WI38 (cell line): ENCODE results near the gene PDCD11.

Source experiments
- H3K4me3 ChIP-seq: 2 replicates; pipeline ENCODE4 v1.5.1; 2011; ENCODE audit warnings: low read depth, mild to moderate bottlenecking, control low read depth, low read length
- CTCF ChIP-seq: IDR thresholded peaks from 2 replicates; pipeline ENCODE4 v1.5.1; 2012; ENCODE audit warnings: low read depth, mild to moderate bottlenecking, control low read depth, low read length

Gene PDCD11

GRCh38 chr10:103445767-103446567, 49.5 kb downstream of the PDCD11 start:
- TF ChIP-seq CTCF: no peak
- H3K4me3 ChIP-seq: no peak overlapping the region

- H3K4me3 ChIP-seq: no peak overlapping the region
- no peak for TF ChIP-seq CTCF
Observed at GRCh38 chr10:103447187-103447586, 50.8 kb downstream of the PDCD11 start.

- TF ChIP-seq CTCF: no peak
- no peak overlapping the region for H3K4me3 ChIP-seq
Observed at GRCh38 chr10:103448746-103449145, 52.3 kb downstream of the PDCD11 start.

- no peak overlapping the region for H3K4me3 ChIP-seq
- no peak for TF ChIP-seq CTCF
Observed at GRCh38 chr10:103449208-103450144, 53.0 kb downstream of the PDCD11 start.

- no peak overlapping the region for H3K4me3 ChIP-seq
- TF ChIP-seq CTCF: no peak
Observed at GRCh38 chr10:103450201-103450695, 53.8 kb downstream of the PDCD11 start.

- peak overlapping the region; percentile 61 for H3K4me3 ChIP-seq
- TF ChIP-seq CTCF: no peak
Observed at GRCh38 chr10:103451091-103451813, 54.8 kb downstream of the PDCD11 start.
